HS-5 (cell line): ENCODE measurements around the gene SMC4.
"Not testable (repeated sequence)": the region's sequence is repeated elsewhere in the genome, so short reads cannot be mapped to it uniquely, and the experiment has no call there.

Source experiments
- DNase-seq: peaks from one replicate; pipeline ENCODE4 v3.0.0-alpha.2; 2012; ENCODE audit warnings: low read depth

The SMC4 gene

DNA sequence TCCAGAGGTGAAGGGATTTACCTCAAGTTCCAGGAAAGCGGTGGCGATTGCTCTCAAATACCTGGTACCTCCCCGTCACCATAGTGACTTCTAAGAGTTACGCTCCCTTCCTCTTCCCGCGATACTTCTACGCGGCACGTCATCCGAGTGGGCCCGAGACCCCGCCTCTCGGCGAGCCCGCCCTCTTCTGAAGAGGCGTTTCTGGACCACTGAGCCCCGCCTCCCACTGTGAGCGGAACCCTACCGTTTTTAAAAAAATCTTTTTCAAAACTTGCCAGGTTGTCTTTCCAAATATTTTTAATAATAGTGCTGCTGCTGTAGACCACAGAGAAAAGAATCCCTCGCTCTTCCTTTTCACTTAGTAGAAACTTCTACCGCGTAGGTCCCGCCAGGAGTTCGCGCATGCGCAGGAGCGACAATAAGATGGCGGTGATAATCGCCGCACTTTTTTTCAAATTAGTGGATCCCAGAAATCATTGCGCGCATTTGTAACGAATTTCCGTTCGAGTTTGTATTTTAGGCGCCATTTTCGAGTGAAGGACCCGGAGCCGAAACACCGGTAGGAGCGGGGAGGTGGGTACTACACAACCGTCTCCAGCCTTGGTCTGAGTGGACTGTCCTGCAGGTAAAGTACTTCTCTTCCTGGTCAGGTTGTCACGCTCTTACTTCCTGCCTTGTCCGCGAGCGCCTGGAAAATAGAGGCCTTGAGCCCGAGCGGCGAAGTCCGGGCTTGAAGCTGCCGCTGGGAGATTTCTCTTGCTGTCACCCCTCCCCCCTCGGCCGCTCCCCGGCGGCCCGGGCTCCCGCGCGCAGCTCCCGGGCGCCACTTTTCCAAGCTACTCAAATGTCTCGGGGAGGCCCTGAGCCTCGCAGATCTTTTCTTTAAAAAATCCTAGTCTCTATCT lies at the start of gene SMC4, which contains the start of gene IFT80:
SMC4 (plus strand) TSS at position 526 of the 905 bp plus-strand sequence. CDS start 1,177 bp downstream, outside the sequence.
IFT80 (minus strand) TSS at position 101 of the 905 bp plus-strand sequence. CDS start 14,625 bp downstream, outside the sequence.
- DNase-seq: peak; percentile 91

DNA sequence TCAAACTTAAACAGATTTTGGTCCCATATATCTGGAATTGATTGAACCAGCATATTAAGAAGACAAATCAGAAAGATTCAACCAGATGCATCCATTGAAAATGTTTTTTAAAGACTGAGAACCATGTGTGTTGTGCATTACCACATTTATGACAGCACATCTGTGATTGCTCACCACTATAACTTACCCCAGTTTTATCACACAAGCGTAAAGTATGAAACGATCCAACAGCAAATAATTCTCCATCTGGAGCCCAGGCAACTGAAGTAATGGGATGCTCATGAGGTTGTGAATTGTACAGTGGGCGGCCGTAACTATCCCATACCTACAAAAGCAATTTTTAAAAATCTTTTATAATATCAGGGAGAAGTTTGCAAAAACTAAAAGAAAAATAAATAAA lies 43.6 kb upstream of the SMC4 start:
- DNase-seq: no peak

DNA sequence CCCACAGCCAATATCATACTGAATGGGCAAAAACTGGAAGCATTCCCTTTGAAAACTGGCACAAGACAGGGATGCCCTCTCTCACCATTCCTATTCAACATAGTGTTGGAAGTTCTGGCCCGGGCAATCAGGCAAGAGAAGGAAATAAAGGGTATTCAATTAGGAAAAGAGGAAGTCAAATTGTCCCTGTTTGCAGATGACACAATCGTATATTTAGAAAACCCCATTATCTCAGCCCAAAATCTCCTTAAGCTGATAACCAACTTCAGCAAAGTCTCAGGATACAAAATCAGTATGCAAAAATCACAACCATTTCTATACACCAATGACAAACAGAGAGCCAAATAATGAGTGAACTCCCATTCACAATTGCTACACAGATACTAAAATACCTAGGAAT lies 36.6 kb upstream of the SMC4 start:
- not testable (repeated sequence) for DNase-seq

DNA sequence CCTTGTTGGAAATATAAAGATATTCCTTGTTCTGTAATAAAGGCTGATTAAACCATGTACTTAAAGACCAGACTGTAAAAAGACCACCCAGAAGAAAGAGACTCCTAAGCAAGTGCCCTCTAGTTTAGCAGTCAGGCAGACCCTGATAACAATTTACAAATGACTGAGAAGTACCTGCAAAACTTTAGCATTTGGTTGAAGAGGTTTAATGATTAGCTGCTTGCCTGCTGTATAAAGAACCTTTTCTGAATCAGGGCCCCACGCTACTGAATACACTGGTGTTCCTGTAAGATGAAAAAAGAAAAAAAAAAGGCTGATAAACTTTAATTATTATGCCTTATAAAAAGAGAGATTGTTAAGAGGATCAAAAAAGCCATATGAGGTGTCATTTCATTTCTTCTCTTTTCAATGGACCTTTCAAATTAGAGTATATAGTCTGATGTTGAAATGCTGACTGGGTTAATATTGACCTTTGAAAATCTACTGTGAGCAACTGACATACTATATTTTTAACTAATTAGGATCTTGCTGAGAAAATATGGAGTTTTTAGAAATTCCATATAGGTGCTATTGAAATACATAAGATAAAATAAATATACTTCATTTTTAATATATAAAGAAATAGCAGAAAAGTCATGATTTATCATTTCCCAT lies 33.5 kb upstream of the SMC4 start:
- no peak for DNase-seq

DNA sequence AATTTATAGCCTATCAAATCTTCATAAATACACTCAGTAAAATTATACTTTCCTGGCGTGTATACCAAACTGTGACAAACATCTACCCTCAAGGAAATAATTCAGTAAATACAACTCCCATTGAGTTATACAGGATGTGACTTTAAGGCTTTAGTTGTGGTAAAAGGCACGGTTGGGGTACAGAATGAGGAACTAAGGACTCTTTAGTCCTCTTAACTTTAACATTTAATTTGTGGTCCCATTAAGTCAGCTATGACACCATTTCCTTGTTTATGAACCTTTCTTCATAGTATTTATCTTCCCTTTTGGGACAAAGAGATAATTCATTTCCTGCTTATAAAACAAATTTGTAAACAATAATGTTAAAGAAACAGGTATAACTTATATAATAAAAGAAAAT lies 30.6 kb upstream of the SMC4 start:
- no peak for DNase-seq

DNA sequence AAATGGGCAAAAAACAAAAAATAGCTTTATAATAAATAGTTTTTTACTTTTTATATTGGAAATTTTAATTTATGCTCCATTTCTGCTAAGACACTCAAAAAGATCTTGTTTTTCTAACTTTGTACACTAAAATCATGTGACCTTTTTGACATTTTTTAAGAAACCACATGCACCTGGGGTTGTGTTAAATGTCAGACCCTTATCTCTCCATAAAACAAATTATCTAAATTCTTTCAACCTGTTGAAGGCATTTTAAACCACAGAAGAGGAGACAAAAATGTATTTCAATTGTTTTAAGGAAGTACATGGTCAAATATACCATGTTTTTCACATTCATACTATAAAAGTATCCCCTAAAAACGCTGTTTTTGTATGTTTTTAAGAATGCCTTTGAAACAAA lies 29.7 kb upstream of the SMC4 start:
- DNase-seq: no peak

DNA sequence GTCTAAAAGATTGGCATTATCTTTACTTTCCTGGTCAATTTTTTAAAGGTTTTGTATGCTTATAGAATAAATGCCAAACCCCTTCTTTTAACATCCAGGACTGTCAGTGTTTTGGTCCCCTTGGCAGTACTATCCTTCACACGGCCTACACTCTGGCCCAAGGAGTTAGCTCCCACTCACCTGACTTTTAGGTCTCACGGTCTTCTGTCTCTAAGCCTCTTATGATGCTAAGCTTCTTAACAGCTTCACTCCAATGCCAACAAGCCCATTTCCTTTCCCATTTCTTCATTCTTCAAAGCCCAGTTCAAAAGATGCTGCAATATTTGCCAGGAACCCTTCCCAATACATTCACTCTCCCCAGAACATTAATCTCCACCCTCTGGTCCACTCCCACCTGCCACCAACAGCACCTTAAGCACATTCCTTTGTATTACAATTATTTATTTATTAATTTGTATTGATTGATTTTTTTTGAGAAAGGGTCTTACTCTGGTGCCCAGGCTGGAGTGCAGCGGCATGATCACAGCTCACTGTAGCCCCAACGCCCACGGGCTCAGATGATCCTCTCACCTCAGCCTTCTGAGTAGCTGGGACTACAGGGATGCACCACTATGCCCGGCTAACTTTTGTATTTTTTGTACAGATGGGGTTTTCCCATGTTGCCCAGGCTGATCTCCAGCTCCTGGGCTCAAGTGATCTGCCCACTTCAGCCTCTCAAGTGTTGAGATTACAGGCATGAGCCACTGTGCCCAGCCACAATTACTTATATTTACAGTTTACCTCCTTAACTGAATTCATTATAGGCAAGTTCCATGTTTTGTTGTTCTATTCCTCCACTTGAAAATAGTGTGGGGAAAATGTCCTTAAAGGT lies 28.2 kb upstream of the SMC4 start:
- DNase-seq: no peak

DNA sequence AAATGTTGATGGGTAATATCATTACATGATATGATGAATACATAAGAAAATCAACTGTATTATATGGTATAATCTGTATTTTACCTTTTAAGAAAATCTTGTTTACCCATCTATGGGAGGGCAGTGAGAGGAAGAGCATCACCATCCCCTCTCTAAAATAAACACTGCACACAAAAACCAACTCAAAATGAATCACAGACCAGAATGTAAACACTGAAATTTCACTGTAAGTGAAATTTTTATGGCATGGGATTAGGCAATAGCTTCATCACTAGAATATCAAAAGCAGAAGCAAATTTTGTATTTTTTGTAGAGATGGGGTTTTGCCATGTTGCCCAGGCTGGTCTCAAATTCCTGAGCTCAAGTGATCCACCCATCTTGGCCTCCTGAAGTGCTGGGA lies 26.7 kb upstream of the SMC4 start:
- peak; percentile 43 for DNase-seq

DNA sequence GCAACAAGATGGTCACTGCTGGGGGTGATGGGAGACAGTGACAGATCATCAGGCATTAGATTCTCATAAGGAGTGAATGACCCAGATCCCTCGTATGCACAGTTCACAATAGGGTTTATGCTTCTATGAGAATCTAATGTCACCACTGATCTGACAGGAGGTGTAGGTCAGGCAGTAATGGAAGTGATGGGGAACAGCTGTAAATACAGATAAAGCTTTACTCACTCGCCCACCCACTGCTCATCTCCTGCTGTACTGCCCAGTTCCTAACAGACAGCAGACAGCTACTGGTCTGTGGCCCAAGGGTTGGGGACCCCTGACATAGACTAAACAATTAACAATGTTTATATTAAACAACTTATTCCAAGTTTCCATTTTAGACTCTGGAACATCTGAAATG lies 25.8 kb upstream of the SMC4 start:
- DNase-seq: no peak

DNA sequence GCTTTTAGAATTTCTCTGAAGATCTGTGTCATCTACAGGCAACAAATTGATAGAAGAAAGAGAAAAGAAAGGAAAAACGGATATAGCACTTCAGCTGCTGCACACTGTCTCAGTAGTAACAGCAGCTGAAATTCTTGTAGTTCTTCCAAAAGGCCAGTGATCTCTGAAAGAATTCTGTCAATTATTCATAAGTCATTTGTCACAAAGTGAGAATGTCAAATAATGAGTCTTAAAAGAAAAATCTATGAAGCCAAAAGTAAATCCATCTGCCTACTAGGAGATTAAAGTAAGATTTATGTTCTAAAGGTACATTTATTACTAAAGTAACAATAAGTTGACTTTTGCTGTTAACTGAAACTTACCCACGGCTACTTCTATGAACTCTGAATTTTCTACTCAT lies 25.0 kb upstream of the SMC4 start:
- DNase-seq: no peak

DNA sequence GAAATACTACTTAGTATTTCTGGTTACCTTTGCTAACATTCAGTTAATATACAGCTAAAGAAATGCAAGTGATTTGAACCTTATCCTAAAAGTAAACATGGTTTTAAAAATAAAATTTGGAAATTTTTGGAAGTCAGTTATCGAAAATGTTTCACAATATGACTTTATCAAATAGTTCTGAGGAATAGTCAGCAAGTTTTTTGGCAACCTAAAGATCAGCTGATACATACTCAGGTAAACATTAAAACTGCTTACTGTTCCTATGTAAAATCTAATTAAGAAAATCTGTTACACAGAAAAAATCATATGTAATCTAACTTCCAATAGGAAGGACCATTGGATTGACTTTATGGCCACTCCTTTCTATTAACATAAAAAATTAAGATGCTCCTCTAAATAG lies 24.5 kb upstream of the SMC4 start:
- no peak for DNase-seq

DNA sequence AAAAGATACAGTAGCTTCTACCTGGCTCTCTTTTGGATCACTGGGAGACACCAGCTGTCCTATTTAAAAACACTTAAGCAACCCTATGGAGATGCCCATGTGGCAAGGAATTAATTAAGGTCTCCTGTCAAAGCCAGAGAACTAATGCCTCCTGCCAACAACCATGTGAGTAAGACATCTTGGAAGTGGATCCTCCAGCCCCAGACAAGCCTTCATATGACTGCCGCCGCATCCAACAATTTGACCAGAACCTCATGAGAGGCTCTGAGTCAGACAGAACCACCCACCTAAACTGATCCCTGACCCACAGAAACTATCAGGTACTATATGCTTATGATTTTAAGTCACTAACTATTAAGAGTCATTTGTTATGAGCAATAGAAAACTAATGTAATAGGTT lies 22.8 kb upstream of the SMC4 start:
- no peak for DNase-seq

DNA sequence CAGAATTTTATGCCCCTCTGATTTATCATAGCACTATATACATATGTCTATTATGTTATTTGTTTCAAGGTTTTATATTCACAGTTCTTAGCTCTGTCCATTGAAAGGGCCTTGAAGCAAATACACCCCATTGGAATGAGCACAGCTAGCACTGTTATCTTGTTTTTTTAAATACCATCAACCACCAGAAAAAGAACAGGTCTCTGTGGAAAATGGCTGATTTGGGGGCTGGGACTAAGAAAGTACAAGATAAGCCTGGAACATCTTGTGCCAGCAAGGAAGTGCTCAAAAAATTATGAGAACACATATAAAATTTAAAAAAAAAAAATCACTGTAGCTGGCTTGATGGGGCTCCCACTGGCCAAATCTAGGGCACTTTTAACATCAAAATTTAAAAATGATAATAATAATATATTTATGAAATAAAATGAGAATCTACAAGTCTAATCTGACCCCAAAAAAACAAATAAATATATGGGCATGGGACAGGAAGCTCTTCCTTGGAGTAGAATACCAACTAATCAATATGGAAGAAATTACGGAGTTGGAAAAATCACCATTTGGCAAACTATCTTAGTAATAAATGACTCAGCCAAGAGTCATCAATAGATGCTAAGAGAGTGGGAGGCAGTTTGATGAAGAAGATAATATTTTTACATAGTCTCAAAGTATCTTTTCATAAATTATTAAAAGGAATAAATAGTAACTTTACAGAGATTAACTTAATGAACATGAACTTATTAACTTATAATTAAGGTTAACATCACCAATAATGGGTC lies 20.9 kb upstream of the SMC4 start:
- no peak for DNase-seq

DNA sequence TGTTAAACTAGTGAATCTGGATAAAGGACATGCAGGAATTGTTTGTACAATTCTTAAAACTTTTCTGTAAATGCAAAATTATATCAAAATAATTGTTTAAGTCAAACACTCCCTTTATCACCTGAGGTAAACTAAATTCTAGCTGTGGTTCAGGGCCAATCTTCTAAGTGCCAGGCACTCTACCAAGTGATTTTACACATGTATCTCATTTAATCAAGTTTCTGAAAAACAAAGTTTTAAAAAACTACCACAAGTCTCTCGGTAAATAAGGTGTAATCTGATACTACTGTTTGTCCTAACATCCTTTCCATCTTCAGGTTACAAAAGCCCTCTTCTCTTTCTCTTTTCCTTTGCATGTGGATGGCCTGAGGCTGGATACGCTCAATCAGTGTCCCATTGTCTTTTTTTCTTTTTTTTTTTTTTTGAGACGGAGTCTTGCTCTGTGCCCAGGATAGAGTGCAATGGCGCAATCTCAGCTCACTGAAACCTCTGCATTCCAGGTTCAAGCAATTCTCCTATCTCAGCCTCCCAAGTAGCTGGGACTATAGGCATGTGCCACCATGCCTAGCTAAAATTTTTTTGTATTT lies 19.7 kb upstream of the SMC4 start:
- no peak for DNase-seq

DNA sequence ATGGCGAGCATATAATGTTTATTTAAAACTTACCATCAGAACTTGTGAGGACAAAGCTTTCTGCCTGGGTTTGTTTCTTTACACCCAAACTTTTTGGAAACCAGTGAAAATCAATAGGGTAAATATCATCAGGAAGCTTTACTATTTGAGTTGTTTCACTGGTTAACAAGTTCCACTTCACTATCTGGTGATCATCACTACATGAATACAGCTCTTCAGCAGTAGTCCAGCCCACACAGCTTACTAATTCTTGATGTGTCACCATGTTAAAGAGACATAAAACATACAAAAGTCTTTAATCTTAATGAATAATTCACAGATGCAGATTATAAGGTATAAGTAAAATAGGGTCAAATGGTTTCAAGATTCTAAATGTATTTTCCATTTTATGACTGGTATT lies 18.0 kb upstream of the SMC4 start:
- DNase-seq: no peak

DNA sequence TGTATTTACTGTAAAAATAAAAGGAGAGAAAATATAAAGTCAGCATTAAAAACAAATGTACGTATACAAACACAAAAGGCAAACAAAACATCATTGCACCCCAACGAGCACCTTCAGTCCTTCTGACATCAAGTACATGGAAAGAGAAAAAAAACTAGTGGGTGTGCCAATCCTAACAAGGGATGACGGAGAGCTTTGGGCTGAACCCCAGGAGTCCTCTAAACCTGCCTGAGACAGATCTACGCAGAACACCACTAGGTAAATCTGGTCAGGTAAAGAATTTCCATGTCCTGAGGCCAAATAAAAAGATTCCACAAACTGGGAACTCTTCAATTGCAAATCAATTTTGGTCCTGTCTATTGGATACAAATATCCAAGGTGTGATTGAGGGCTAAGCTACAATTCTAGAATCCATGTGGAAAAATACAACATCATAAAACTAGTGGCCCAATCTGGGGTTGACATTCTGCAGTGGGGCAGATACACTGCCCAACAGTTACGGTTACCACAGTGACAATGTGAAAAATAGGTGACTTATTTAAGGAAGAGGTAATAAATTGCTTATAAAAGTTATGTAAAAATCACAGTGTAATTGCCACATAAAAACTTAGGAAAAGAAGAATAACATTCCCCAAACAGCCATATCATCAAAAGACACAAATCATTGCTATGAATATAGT lies 14.7 kb upstream of the SMC4 start:
- DNase-seq: no peak

DNA sequence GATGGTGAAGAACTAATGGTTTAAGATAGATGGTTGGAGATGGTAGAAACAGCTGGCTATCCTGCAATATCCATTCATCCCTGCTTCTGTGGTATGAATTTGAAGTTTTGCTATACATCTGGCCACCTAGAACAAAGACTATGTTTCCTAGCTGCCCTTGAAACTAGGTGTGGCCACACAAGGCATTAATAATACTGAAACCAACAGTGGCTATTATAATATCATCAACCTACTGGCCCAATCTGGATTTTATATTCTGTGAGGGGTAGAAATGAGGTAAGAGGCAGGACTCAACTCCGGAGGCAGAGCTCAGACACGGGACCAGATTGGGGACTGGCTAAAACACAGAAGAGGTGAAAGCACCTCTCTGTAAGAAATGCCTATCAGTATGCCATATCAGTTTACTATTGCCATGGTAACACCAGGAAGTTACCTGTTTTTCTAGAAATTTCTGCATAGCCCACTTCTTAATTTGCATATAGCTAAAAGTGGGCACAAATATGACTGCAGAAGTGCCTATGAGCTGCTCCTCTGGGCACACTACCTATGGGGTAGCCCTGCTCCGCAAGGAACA lies 8.8 kb upstream of the SMC4 start:
- no peak for DNase-seq

DNA sequence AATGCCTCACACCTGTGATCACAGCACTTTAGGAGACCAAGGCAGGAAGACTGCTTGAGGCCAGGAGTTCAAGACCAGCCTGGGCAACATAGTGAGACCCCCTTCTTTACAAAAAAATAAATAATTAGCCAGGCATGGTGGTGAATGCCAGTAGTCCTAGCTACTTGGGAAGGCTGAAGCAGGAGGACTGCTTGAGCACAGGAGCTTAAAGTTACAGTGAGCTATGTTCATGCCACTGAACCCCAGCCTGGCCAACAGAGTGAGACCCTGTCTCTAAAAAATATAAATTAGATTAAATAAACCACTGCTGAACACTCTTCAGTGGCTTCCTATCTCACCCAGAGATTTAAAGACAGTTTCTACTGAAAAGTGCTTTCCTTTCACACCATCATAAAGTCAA lies 6.7 kb upstream of the SMC4 start:
- no peak for DNase-seq

DNA sequence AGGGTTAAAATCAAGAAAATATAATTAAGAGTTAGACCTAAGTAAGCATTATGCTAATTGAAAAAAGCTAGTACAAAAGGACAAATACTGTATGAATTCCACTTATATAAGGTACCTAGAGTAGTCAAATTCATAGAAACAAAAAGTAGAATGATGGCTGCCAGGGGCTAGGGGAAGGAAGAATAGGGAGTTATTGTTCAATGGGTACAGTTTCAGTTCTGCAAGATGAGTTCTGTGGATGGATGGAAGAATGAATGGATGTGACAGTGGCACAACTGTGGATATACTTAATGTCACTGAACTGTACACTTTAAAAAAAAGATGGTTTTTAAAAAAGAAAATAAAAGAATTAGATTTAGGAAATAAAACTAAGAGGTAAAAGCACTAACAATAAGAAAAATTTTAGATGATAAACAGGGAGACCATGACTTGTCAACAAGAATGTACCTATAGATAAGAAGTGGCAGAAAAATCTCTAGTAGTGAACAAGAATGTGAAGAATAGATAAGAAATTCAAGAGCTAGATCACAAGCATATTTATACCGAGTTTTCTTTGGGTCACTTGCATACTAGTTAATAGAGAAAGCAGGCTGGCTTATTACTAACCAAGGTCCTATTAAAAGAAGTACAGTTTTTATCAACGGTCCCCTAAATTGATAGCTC lies 6.0 kb upstream of the SMC4 start:
- no peak for DNase-seq

DNA sequence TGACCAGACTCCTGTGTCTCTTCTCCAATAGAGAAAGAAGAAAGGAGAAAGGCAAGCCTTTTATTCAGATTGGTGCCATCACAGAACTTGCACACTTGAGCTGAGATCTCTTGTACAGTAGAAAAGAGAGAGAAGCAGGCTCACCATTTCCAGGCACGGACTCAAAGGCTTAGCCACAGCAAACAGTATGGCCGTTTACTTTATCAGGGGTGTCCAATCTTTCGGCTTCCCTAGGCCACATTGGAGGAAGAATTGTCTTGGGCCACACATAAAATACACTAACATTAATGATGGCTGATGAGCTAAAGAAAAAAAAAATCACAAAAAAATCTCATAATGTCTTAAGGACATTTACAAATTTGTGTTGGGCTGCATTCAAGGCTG lies 5.4 kb upstream of the SMC4 start:
- no peak for DNase-seq
